ENCODE measurements around the gene CHST3. TPM values are rescaled to one million over a fixed set of nuclear protein-coding genes. Genes with fewer than 3 reads are reported as not detected.

CHST3 gene
- total RNA-seq, 1 experiment from 2014 or later = 6.1 TPM

GRCh38 chr10:72058347-72058898 lies 94.2 kb downstream of the CHST3 start:
- H3K9ac ChIP-seq (ENCODE audit: extremely low read depth, insufficient read length, low read length) = no peak overlapping the region
- H3K23me2 ChIP-seq (ENCODE audit: insufficient read length, low read depth, low read length, poor library complexity, severe bottlenecking) = no peaks in the 10 kb centered on the region
- Mint-ChIP-seq H3K9me3 (no peaks in the 10 kb centered on the region), H3K27me3 (ENCODE audit: low read depth) (peaks cover 5% of the 10 kb centered on the region), H3K27ac (no peak overlapping the region; a peak in 1 of 7 replicates), H3K4me3 (no peak overlapping the region), H3K4me1 (peaks cover 19 to 31% of the 10 kb centered on the region in 2 experiments), H3K36me3 (ENCODE audit: insufficient read depth in 1 of 3, low read depth in 3 of 3) (no peaks in the 10 kb centered on the region)
- no peaks in the 10 kb centered on the region for H3K79me1 ChIP-seq (ENCODE audit: insufficient read depth, low read depth, low read length, poor library complexity, severe bottlenecking)
- no peak overlapping the region for H4K8ac ChIP-seq (replicated peaks; ENCODE audit: insufficient read length, low read depth, low read length)
- H2AFZ ChIP-seq (ENCODE audit: low read length) = no peak overlapping the region
- no peak overlapping the region for H2BK12ac ChIP-seq (ENCODE audit: insufficient read length, low read depth, low read length)
- no peak overlapping the region for H4K5ac ChIP-seq (ENCODE audit: insufficient read length, low read depth, low read length)
- no peak overlapping the region for H3K4me2 ChIP-seq (ENCODE audit: insufficient read depth, insufficient read length, low read length)
- TF ChIP-seq CTCF (conservative IDR thresholded peaks at IDR 0.05) = no peak
- no peaks in the 10 kb centered on the region for H3K4me1 ChIP-seq (ENCODE audit: insufficient read depth, low read length)
- H3K18ac ChIP-seq (ENCODE audit: insufficient read length, low read depth, low read length) = no peak overlapping the region
- no peak overlapping the region for H3K27ac ChIP-seq (ENCODE audit: insufficient read length, low read depth, low read length)
- H2BK15ac ChIP-seq (ENCODE audit: low read depth, low read length) = no peak overlapping the region
- no peak overlapping the region for H3T11ph ChIP-seq (ENCODE audit: low read length)
- H2BK20ac ChIP-seq (ENCODE audit: low read depth, low read length, poor library complexity, severe bottlenecking) = no peak overlapping the region
- no peaks in the 10 kb centered on the region for H3K27me3 ChIP-seq (ENCODE audit: insufficient read depth, low read length)
- no peaks in the 10 kb centered on the region for H3K9me3 ChIP-seq (ENCODE audit: control insufficient read depth, low read depth, low read length)
- H2BK120ac ChIP-seq (ENCODE audit: low read depth, low read length, poor library complexity, severe bottlenecking) = no peak overlapping the region
- no peak overlapping the region for H3K4ac ChIP-seq (ENCODE audit: low read depth, low read length)
- H4K91ac ChIP-seq (ENCODE audit: insufficient read length, low read depth, low read length) = no peak overlapping the region
- no peaks in the 10 kb centered on the region for H3K79me2 ChIP-seq (ENCODE audit: insufficient read depth, low read length)
- no peaks in the 10 kb centered on the region for H4K20me1 ChIP-seq (ENCODE audit: control insufficient read depth, insufficient read depth, insufficient read length)
- no peak overlapping the region for H3K23ac ChIP-seq (ENCODE audit: insufficient read length, low read depth, low read length)
- H2AK5ac ChIP-seq (ENCODE audit: insufficient read length, low read length) = no peak overlapping the region
- DNase-seq = no peak
- no peak overlapping the region for H3K14ac ChIP-seq (ENCODE audit: insufficient read depth, low read length)
- no peak overlapping the region for H3K56ac ChIP-seq (ENCODE audit: insufficient read length, low read depth, low read length)
- no CpG with 5 or more reads among the region's 12 CpGs for WGBS (ENCODE audit: extremely low coverage, insufficient read length, low lambda C conversion rate)
- H2BK5ac ChIP-seq (ENCODE audit: insufficient read length, low read length) = no peak overlapping the region

Measured in H9 (cell line).